ENCODE results near the gene PRPF38B. TPM values are rescaled to one million over a fixed set of nuclear protein-coding genes. Genes with fewer than 3 reads are reported as not detected.

PRPF38B gene
- total and polyA plus RNA-seq, 2 of the 8 experiments (the other 6 are each of a cell fraction or from before 2014, with no cell fraction given): 16.6 to 50.6 TPM

GRCh38 chr1:108718927-108719655 lies 27.0 kb downstream of the PRPF38B start:
- FAIRE-seq: no peak

More at GRCh38 chr1:108718927-108719655, 27.0 kb downstream of the PRPF38B start:
- no peak overlapping the region; the same call in 1 of the 2 replicates for H2BK15ac ChIP-seq (ENCODE audit: low read length)
- 0 out of 2 replicates have a peak overlapping the region, but pooled peaks have one; percentile 6 for H2AFZ ChIP-seq (ENCODE audit: low read length)
- no peaks in the 10 kb centered on the region; the same call in 1 of the 2 replicates for H3K79me1 ChIP-seq (ENCODE audit: low read depth, low read length)
- H4K5ac ChIP-seq (ENCODE audit: insufficient read length, low read depth, low read length): no peak overlapping the region
- no peak overlapping the region for H3K4me2 ChIP-seq (ENCODE audit: insufficient read depth in 1 of 2, low read depth in 2 of 2, low read length in 2 of 2)
- no peak for DNase-seq (ENCODE audit: low read depth in 1 of 2, low spot score in 2 of 2)
- no peak overlapping the region for H2BK20ac ChIP-seq (ENCODE audit: low read length)
- WGBS, 2 experiments (ENCODE audit: extremely low coverage in 1 of 2, insufficient coverage in 1 of 2, insufficient read length in 1 of 2, insufficient replicate concordance in 2 of 2, low coverage in 1 of 2, low lambda C conversion rate in 2 of 2, missing lambda C conversion rate in 1 of 2): 85% methylated on average over 6 of the region's 6 CpGs; no CpG with 5 or more reads in 1 of the 2 experiments
- no peak overlapping the region for H3K56ac ChIP-seq (replicated peaks; ENCODE audit: insufficient read length, low read depth, low read length)
- H3K27me3 ChIP-seq (replicated peaks in 1 of 4; ENCODE audit: control insufficient read depth in 3 of 4, extremely low read depth in 1 of 4, insufficient read depth in 3 of 4, low read length in 3 of 4): no peaks in the 10 kb centered on the region
- no peak overlapping the region for H3K9ac ChIP-seq (replicated peaks in 1 of 4; ENCODE audit: extremely low read depth in 1 of 4, low read depth in 3 of 4, low read length in 3 of 4)
- H4K8ac ChIP-seq (ENCODE audit: extremely low read depth, insufficient read depth, low read length): no peak overlapping the region
- no peak overlapping the region for H3K14ac ChIP-seq (ENCODE audit: insufficient read length)
- H3K4ac ChIP-seq (replicated peaks; ENCODE audit: insufficient read length, low read depth, low read length): no peak overlapping the region
- no peak overlapping the region for H3K4me3 ChIP-seq (ENCODE audit: extremely low read depth in 1 of 4, insufficient read depth in 2 of 4, low read depth in 3 of 4, low read length in 4 of 4)
- POLR2A ChIA-PET (ENCODE audit: partially characterized antibody): interaction anchor here (1.0 to 2.1 kb wide), 5 partner anchors 12 to 27 kb away, joined by 3 to 6 read pairs (median 4); partner anchors contain the start of gene PRPF38B
- H2BK5ac ChIP-seq (ENCODE audit: low read depth, low read length): no peak overlapping the region
- no peaks in the 10 kb centered on the region for H3K9me3 ChIP-seq (ENCODE audit: insufficient read depth in 2 of 2, low read depth in 1 of 2, low read length in 1 of 2)
- H3K4me1 ChIP-seq (replicated peaks in 1 of 4; ENCODE audit: control insufficient read depth in 3 of 4, insufficient read depth in 4 of 4, low read length in 3 of 4): peaks cover 0 to 5% (median 0%) of the 10 kb centered on the region in 4 experiments; a peak in 1 of 7 replicates
- no peaks in the 10 kb centered on the region for H3K79me2 ChIP-seq (ENCODE audit: control insufficient read depth in 1 of 2, insufficient read depth in 2 of 2, low read length in 2 of 2)
- no peaks in the 10 kb centered on the region for H3K23me2 ChIP-seq (ENCODE audit: low read depth, low read length)
- H2BK120ac ChIP-seq (replicated peaks; ENCODE audit: low read depth, low read length): no peak overlapping the region
- no peak overlapping the region for H2AK5ac ChIP-seq (ENCODE audit: low read depth, low read length)
- H4K91ac ChIP-seq (replicated peaks; ENCODE audit: insufficient read length, low read length): no peak overlapping the region
- CTCF ChIA-PET (ENCODE audit: partially characterized antibody): interaction anchor here (0.6 to 2.0 kb wide), 2 partner anchors 10 to 49 kb away, joined by 3 to 10 read pairs; no protein-coding TSS in a partner anchor
- H3K36me3 ChIP-seq (ENCODE audit: control insufficient read depth in 2 of 4, insufficient read depth in 4 of 4, low read length in 3 of 4): no peaks in the 10 kb centered on the region
- no peaks in the 10 kb centered on the region for H4K20me1 ChIP-seq (replicated peaks in 1 of 2; ENCODE audit: control insufficient read depth in 1 of 2, insufficient read depth in 2 of 2, low read length in 2 of 2)
- H3K23ac ChIP-seq (ENCODE audit: insufficient read length): no peak overlapping the region
- H3K27ac ChIP-seq (ENCODE audit: low read depth, low read length): no peak overlapping the region
- H2BK12ac ChIP-seq (ENCODE audit: low read depth, low read length): no peak overlapping the region
- 0 out of 2 replicates have a peak overlapping the region, but pooled peaks have one; percentile 14 for H3K18ac ChIP-seq (ENCODE audit: extremely low read depth, low read length)
- TF ChIP-seq ZNF274 (IDR thresholded peaks at IDR 0.05; ENCODE audit: borderline replicate concordance, extremely low read depth, low read length): no peak
- no peak for TF ChIP-seq SP1 (IDR thresholded peaks at IDR 0.05; ENCODE audit: low read depth, low read length)
- no peak for TF ChIP-seq TEAD4 (IDR thresholded peaks at IDR 0.05; ENCODE audit: low read depth, low read length)
- TF ChIP-seq KDM5A (IDR thresholded peaks at IDR 0.05; ENCODE audit: low read length): no peak
- no peak for TF ChIP-seq CREB1 (IDR thresholded peaks at IDR 0.05)
- no peak for TF ChIP-seq CTBP2 (IDR thresholded peaks at IDR 0.05; ENCODE audit: borderline replicate concordance, insufficient read depth, insufficient read length, low read length)
- TF ChIP-seq GABPA (IDR thresholded peaks at IDR 0.05; ENCODE audit: borderline replicate concordance, insufficient read depth, low read length): no peak
- no peak for TF ChIP-seq GTF2F1 (IDR thresholded peaks at IDR 0.05; ENCODE audit: borderline replicate concordance, low read depth, low read length)

All from H1 (cell line).